ENCODE results near the gene RHBDL2. TPM values are rescaled to one million over a fixed set of nuclear protein-coding genes. Genes with fewer than 3 reads are reported as not detected.

The RHBDL2 gene
- total and polyA plus RNA-seq, 3 experiments from 2014 or later: not detected

GRCh38 chr1:38944547-38944946 is 2.9 kb upstream of the RHBDL2 start:
- Histone ChIP-seq H3K9me3 (ENCODE audit: low read length) (no peaks in the 10 kb centered on the region), H3K27me3 (ENCODE audit: insufficient read depth, low read length, poor library complexity, severe bottlenecking) (no peaks in the 10 kb centered on the region), H3K27ac (ENCODE audit: low read depth, low read length) (no peak overlapping the region), H3K36me3 (ENCODE audit: insufficient read depth, low read length) (no peaks in the 10 kb centered on the region), H3K4me1 (ENCODE audit: insufficient read depth, low read length) (no peaks in the 10 kb centered on the region), H3K4me3 (ENCODE audit: low read length) (no peak overlapping the region)
- Mint-ChIP-seq H3K9me3 (no peaks in the 10 kb centered on the region), H3K36me3 (peaks cover 0 to 4% (median 0%) of the 10 kb centered on the region in 3 donors), H3K27ac (peak overlapping the region in 1 of 8 donors; percentile 2), H3K27me3 (peaks cover 4 to 15% of the 10 kb centered on the region in 2 donors), H3K4me1 (no peaks in the 10 kb centered on the region), H3K4me3 (no peak overlapping the region)
- ChIA-PET POLR2A (interaction anchor here (0.7 kb wide), 1 partner anchor 82 kb away, joined by 3 read pairs; no protein-coding TSS in a partner anchor), CTCF (no interaction called here)
- no peak for DNase-seq

DNA sequence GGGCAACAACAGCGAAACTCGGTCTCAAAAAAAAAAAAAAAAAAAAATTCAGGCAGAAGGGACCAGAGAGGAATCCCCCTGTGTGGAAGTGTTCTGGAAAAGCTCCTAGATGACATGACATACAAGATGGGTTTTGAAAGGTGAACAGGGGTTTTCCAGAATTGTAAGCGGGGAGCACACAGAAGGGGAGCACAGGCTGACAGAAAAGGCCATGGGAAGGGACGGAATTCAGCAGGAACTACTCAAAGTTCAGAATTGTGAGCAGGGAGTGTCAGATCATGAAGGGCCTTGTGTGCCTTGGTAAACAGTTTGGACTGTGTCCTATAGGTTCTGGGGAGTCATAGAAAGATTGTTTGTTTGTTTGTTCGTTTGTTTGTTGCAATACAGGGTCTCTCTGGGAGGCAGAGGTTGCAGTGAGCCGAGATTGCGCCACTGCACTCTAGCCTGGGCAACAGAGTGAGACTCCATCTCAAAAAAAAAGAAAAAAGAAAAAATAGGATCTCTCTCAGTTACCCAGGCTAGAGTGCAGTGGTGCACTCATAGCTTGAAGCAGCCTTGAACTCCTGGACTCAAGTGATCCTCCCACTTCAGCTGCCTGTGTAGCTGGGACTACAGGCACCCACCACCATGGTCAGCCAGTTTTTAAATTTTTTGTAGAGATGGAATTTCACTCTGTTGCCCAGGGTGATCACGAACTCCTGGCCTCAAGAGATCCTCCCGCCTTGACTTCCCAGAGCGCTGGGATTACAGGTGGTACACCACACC is 1.2 kb upstream of the RHBDL2 start:
- DNase-seq: no peak
- Mint-ChIP-seq H3K27me3 (peaks cover 4 to 15% of the 10 kb centered on the region in 2 donors), H3K27ac (peak overlapping the region in 1 of 8 donors; percentile 15), H3K36me3 (peaks cover 0 to 4% (median 0%) of the 10 kb centered on the region in 3 donors), H3K9me3 (no peaks in the 10 kb centered on the region), H3K4me3 (no peak overlapping the region), H3K4me1 (no peaks in the 10 kb centered on the region)
- no peaks in the 10 kb centered on the region for H3K36me3 ChIP-seq (ENCODE audit: insufficient read depth, low read length)
- no peaks in the 10 kb centered on the region for H3K27me3 ChIP-seq (ENCODE audit: insufficient read depth, low read length, poor library complexity, severe bottlenecking)
- POLR2A ChIA-PET: no interaction called here
- CTCF ChIA-PET: no interaction called here
- no peak overlapping the region for H3K4me3 ChIP-seq (ENCODE audit: low read length)
- H3K4me1 ChIP-seq (ENCODE audit: insufficient read depth, low read length): no peaks in the 10 kb centered on the region
- no peaks in the 10 kb centered on the region for H3K9me3 ChIP-seq (ENCODE audit: low read length)
- H3K27ac ChIP-seq (ENCODE audit: low read depth, low read length): no peak overlapping the region

DNA sequence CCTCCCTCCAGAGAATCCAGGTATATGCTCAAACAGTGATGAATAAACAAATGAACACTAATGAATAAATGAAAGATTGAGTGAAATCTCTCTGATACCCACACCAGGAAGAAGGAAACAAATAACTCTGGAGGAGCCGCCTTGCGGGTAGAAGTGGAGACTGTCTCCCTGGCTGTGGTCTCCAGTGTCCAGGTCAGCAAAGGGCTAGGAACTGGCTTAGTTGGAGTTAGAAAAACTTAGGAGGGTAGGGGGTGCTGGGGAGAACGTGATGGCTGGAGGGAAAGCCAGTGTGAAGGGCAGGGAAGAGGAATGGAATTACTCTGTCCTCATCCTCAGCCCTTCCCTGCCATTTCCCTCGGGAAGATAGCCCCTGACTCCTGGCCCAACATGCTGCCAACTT is 537 bp downstream of the RHBDL2 start:
- Mint-ChIP-seq H3K27me3 (peaks cover 2 to 11% of the 10 kb centered on the region in 2 donors), H3K4me3 (no peak overlapping the region), H3K9me3 (no peaks in the 10 kb centered on the region), H3K27ac (no peak overlapping the region), H3K36me3 (no peaks in the 10 kb centered on the region), H3K4me1 (no peaks in the 10 kb centered on the region)
- Histone ChIP-seq H3K4me3 (ENCODE audit: low read length) (no peak overlapping the region), H3K36me3 (ENCODE audit: insufficient read depth, low read length) (no peaks in the 10 kb centered on the region), H3K9me3 (ENCODE audit: low read length) (no peaks in the 10 kb centered on the region), H3K27me3 (ENCODE audit: insufficient read depth, low read length, poor library complexity, severe bottlenecking) (no peaks in the 10 kb centered on the region), H3K27ac (ENCODE audit: low read depth, low read length) (no peak overlapping the region), H3K4me1 (ENCODE audit: insufficient read depth, low read length) (no peaks in the 10 kb centered on the region)
- DNase-seq: no peak
- POLR2A ChIA-PET: no interaction called here
- CTCF ChIA-PET: no interaction called here

DNA sequence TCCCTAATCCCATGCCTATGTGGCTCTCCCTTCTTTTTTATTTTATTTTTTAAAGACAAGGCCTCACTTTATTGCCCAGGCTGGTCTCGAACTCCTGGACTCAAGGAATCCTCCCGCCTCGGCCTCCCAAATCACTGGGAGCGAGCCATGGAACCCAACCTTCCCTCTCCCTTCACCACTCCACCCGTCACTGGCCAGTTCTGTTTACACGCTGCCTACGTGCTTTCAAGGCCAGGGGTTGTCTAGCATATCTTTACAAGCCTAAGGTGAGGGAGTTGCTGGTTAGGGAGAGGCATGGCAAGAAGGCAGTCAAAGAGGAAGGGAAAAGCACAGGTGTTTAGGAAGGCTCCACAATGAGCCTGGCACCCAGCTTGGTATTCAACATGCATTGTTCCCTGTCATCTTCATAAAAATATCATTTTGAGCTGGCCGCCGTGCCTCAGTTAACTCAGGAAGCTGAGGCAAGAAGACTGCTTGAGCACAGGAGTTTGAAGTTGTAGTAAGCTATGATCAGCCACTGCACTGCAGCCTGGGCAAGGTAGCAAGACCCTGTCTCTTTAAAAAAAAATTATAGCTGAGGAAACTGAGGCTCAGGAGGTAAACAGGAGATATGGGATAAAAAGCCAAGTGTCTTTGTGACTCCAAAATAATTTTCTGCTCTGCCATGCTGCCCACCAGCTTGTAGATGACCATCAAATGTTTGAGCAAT is 1.1 kb downstream of the RHBDL2 start:
- CTCF ChIA-PET: no interaction called here
- H3K9me3 ChIP-seq (ENCODE audit: low read length): no peaks in the 10 kb centered on the region
- no peaks in the 10 kb centered on the region for H3K36me3 Mint-ChIP-seq
- no peaks in the 10 kb centered on the region for H3K4me1 Mint-ChIP-seq
- no peaks in the 10 kb centered on the region for H3K36me3 ChIP-seq (ENCODE audit: insufficient read depth, low read length)
- H3K4me3 Mint-ChIP-seq: no peak overlapping the region
- no peaks in the 10 kb centered on the region for H3K9me3 Mint-ChIP-seq
- H3K4me3 ChIP-seq (ENCODE audit: low read length): no peak overlapping the region
- H3K27me3 ChIP-seq (ENCODE audit: insufficient read depth, low read length, poor library complexity, severe bottlenecking): no peaks in the 10 kb centered on the region
- H3K27ac Mint-ChIP-seq: peak overlapping the region in 1 of 8 donors; percentile 72
- no peaks in the 10 kb centered on the region for H3K4me1 ChIP-seq (ENCODE audit: insufficient read depth, low read length)
- H3K27ac ChIP-seq (ENCODE audit: low read depth, low read length): no peak overlapping the region
- POLR2A ChIA-PET: no interaction called here
- peaks cover 2 to 11% of the 10 kb centered on the region in 2 donors for H3K27me3 Mint-ChIP-seq
- no peak for DNase-seq

GRCh38 chr1:38938722-38939260 is 2.8 kb downstream of the RHBDL2 start:
- POLR2A ChIA-PET: no interaction called here
- no peak overlapping the region for H3K4me3 Mint-ChIP-seq

GRCh38 chr1:38932571-38932970 is 9.1 kb downstream of the RHBDL2 start:
- no peak for DNase-seq
- ChIA-PET POLR2A (no interaction called here), CTCF (no interaction called here)
- Histone ChIP-seq H3K9me3 (ENCODE audit: low read length) (no peaks in the 10 kb centered on the region), H3K27me3 (ENCODE audit: insufficient read depth, low read length, poor library complexity, severe bottlenecking) (no peaks in the 10 kb centered on the region), H3K4me3 (ENCODE audit: low read length) (no peak overlapping the region), H3K36me3 (ENCODE audit: insufficient read depth, low read length) (no peaks in the 10 kb centered on the region), H3K27ac (ENCODE audit: low read depth, low read length) (no peak overlapping the region), H3K4me1 (ENCODE audit: insufficient read depth, low read length) (no peaks in the 10 kb centered on the region)
- Mint-ChIP-seq H3K27ac (no peak overlapping the region), H3K27me3 (peaks cover 5 to 9% of the 10 kb centered on the region in 2 donors), H3K9me3 (no peaks in the 10 kb centered on the region), H3K4me1 (peaks cover 0 to 11% (median 2%) of the 10 kb centered on the region in 3 donors), H3K36me3 (peaks cover 0 to 8% (median 2%) of the 10 kb centered on the region in 3 donors), H3K4me3 (no peak overlapping the region)

More at GRCh38 chr1:38938722-38939260, 2.8 kb downstream of the RHBDL2 start:
- no peaks in the 10 kb centered on the region for H3K9me3 ChIP-seq (ENCODE audit: low read length)
- Mint-ChIP-seq H3K9me3 (no peaks in the 10 kb centered on the region), H3K4me1 (no peaks in the 10 kb centered on the region), H3K36me3 (no peaks in the 10 kb centered on the region), H3K27ac (peak overlapping the region in 1 of 8 donors; percentile 28), H3K27me3 (peaks cover 2 to 8% of the 10 kb centered on the region in 2 donors)
- H3K4me1 ChIP-seq (ENCODE audit: insufficient read depth, low read length): no peaks in the 10 kb centered on the region
- CTCF ChIA-PET: no interaction called here
- H3K27me3 ChIP-seq (ENCODE audit: insufficient read depth, low read length, poor library complexity, severe bottlenecking): no peaks in the 10 kb centered on the region
- no peak overlapping the region for H3K27ac ChIP-seq (ENCODE audit: low read depth, low read length)
- H3K36me3 ChIP-seq (ENCODE audit: insufficient read depth, low read length): no peaks in the 10 kb centered on the region
- no peak for DNase-seq
- H3K4me3 ChIP-seq (ENCODE audit: low read length): no peak overlapping the region

DNA sequence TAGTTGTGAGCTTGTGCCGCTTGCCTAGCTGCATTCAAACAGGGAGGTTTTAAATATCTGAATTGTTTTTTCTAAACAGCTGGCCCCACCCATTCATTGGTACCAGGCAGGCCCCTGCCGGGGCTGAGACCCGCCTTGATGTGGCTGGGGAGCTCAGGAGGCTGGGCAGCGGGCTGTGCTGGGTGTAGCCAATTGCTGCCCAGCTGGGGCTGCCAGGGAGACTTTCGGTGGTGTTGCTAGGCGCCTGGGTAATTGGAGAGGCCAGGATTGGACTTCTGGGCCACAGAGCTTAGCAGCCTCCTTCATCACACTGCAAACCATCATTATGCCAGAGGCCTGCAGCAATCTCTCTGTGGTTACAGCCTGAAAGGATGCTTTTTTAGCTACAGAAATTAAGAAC is 12.2 kb downstream of the RHBDL2 start:
- Mint-ChIP-seq H3K9me3 (no peaks in the 10 kb centered on the region), H3K27ac (no peak overlapping the region), H3K36me3 (peaks cover 0 to 8% (median 2%) of the 10 kb centered on the region in 3 donors), H3K4me1 (peaks cover 0 to 11% (median 2%) of the 10 kb centered on the region in 3 donors), H3K27me3 (peaks cover 3 to 9% of the 10 kb centered on the region in 2 donors), H3K4me3 (no peak overlapping the region)
- DNase-seq: no peak
- no peaks in the 10 kb centered on the region for H3K27me3 ChIP-seq (ENCODE audit: insufficient read depth, low read length, poor library complexity, severe bottlenecking)
- POLR2A ChIA-PET: no interaction called here
- CTCF ChIA-PET: no interaction called here
- H3K27ac ChIP-seq (ENCODE audit: low read depth, low read length): no peak overlapping the region
- H3K36me3 ChIP-seq (ENCODE audit: insufficient read depth, low read length): no peaks in the 10 kb centered on the region
- H3K4me3 ChIP-seq (ENCODE audit: low read length): no peak overlapping the region
- H3K9me3 ChIP-seq (ENCODE audit: low read length): no peaks in the 10 kb centered on the region
- H3K4me1 ChIP-seq (ENCODE audit: insufficient read depth, low read length): no peaks in the 10 kb centered on the region

- Histone ChIP-seq H3K27me3 (ENCODE audit: insufficient read depth, low read length, poor library complexity, severe bottlenecking) (no peaks in the 10 kb centered on the region), H3K4me3 (ENCODE audit: low read length) (no peak overlapping the region), H3K36me3 (ENCODE audit: insufficient read depth, low read length) (no peaks in the 10 kb centered on the region), H3K9me3 (ENCODE audit: low read length) (no peaks in the 10 kb centered on the region), H3K4me1 (ENCODE audit: insufficient read depth, low read length) (no peaks in the 10 kb centered on the region), H3K27ac (ENCODE audit: low read depth, low read length) (no peak overlapping the region)
- Mint-ChIP-seq H3K4me1 (peaks cover 0 to 11% (median 2%) of the 10 kb centered on the region in 3 donors), H3K27ac (no peak overlapping the region), H3K27me3 (peaks cover 3 to 9% of the 10 kb centered on the region in 2 donors), H3K36me3 (peaks cover 0 to 8% (median 2%) of the 10 kb centered on the region in 3 donors), H3K4me3 (no peak overlapping the region), H3K9me3 (no peaks in the 10 kb centered on the region)
- POLR2A ChIA-PET: no interaction called here
- CTCF ChIA-PET: no interaction called here
- DNase-seq: no peak
Observed at GRCh38 chr1:38929054-38929453, 12.6 kb downstream of the RHBDL2 start.
